Lower leg skin (tissue), 4 donors: ENCODE measurements around the gene GPR155. TPM values are rescaled to one million over a fixed set of nuclear protein-coding genes. Genes with fewer than 3 reads are reported as not detected.

Experiments used
- DNase-seq, 2 donors: peaks; one replicate each; pipeline ENCODE4 v3.0.0-alpha.2; 2019; ENCODE audit warnings: low spot score in 2 of 2
- H3K4me3 ChIP-seq: fragments of 200-600 bp; sonication (generic); 2 replicates; pipeline ENCODE4 v1.5.1; 2017; ENCODE audit warnings: mild to moderate bottlenecking, low read depth; ENCODE audit not compliant: poor library complexity, severe bottlenecking
- POLR2A ChIP-seq, 2 donors: fragments of 450-650 bp; IDR thresholded peaks; one replicate each; pipeline ENCODE4 v1.6.1; 2016 to 2017; ENCODE audit warnings: antibody characterized with exemption in 2 of 2, mild to moderate bottlenecking in 1 of 2, moderate library complexity in 1 of 2
- WGBS, 2 donors: methylation state at CpG; one replicate each; pipeline ENCODE4 v1.1.5; 2018; 5-methylcytosine and 5-hydroxymethylcytosine counted together
- intact Hi-C: fragments of 100-400 bp; cut with DNase I; formaldehyde crosslinking; loops from one replicate; pipeline ENCODE4 v1.15.0; 2023; ENCODE audit warnings: low total_unique reads
- total RNA-seq, 4 donors: library from RNA; depleted of rRNA; stranded (reverse); fragments of >200 nt; gene quantifications; one replicate each; pipeline ENCODE4 v1.1.0, GENCODE V29; 2016
- TF ChIP-seq, protein P1 (sequence below), 3 donors: fragments of 450-650 bp; IDR thresholded peaks; one replicate each; pipeline ENCODE4 v1.5.1; 2016; ENCODE audit warnings: antibody characterized with exemption in 3 of 3, mild to moderate bottlenecking in 3 of 3, moderate library complexity in 2 of 3

GPR155 gene
- total RNA-seq, 4 donors from 2014 or later, result 14.5 to 20.2 (median 17.5) TPM

- whole genome bisulfite sequencing, 2 donors, result 89 to 97% methylated on average over 4 of the region's 4 CpGs
- intact Hi-C loops, result no loop called here
- DNase-seq, result no peak
- H3K4me3 ChIP-seq, result no peak overlapping the region
- TF ChIP-seq, protein P1, sequence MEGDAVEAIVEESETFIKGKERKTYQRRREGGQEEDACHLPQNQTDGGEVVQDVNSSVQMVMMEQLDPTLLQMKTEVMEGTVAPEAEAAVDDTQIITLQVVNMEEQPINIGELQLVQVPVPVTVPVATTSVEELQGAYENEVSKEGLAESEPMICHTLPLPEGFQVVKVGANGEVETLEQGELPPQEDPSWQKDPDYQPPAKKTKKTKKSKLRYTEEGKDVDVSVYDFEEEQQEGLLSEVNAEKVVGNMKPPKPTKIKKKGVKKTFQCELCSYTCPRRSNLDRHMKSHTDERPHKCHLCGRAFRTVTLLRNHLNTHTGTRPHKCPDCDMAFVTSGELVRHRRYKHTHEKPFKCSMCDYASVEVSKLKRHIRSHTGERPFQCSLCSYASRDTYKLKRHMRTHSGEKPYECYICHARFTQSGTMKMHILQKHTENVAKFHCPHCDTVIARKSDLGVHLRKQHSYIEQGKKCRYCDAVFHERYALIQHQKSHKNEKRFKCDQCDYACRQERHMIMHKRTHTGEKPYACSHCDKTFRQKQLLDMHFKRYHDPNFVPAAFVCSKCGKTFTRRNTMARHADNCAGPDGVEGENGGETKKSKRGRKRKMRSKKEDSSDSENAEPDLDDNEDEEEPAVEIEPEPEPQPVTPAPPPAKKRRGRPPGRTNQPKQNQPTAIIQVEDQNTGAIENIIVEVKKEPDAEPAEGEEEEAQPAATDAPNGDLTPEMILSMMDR (IDR thresholded peaks at IDR 0.05), result no peak
- TF ChIP-seq POLR2A (IDR thresholded peaks at IDR 0.05), result no peak
Observed at GRCh38 chr2:174446531-174446930, 40.3 kb downstream of the GPR155 start.

DNA sequence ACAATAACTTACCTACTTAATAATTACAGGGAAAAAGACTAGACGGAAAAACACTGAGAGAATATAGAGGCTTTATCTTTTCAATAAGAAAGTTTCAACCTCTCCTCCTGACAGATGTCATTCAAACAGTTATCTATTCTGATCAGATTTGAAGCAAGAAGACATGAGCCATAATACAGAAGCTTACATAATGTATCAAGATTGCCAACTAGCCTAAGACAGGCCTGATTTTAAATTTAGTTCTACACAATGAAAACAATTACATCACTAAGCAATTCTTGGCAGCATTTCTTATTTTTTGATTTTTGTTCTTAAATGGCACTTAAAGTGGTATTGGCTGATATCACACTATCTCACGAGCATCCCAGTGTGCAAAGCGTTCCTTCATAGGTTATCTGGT lies 41.6 kb downstream of the GPR155 start:
- DNase-seq, result no peak
- no peak overlapping the region for H3K4me3 ChIP-seq
- intact Hi-C loops, result no loop called here
- 78 to 83% methylated on average over 3 of the region's 3 CpGs for WGBS, 2 donors
- TF ChIP-seq POLR2A (IDR thresholded peaks at IDR 0.05), result no peak
- TF ChIP-seq, protein P1 (IDR thresholded peaks at IDR 0.05), result no peak

DNA sequence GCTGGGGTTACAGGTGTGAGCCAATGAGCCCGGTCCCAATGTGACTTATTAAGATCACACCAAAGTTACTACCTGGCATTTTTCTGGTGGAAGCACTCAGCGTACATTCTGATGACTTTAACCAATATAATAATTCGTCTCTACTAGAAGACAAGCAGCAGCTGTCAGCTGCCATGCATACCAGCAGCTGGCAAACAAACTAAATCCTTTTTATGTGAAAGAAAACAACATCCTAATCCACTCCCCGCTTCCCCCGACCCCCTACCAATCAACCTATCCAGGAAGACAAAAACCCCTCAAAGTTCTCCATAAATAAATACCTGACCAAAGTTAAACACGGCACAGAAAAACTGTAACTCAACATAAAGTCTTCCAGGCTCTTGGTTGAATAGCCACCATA lies 42.1 kb downstream of the GPR155 start:
- TF ChIP-seq, protein P1 (IDR thresholded peaks at IDR 0.05), result no peak
- TF ChIP-seq POLR2A (IDR thresholded peaks at IDR 0.05), result no peak
- 79 to 87% methylated on average over 6 of the region's 6 CpGs for WGBS, 2 donors
- intact Hi-C loops, result no loop called here
- no peak overlapping the region for H3K4me3 ChIP-seq
- DNase-seq, result no peak

GRCh38 chr2:174442546-174443510 lies 44.0 kb downstream of the GPR155 start:
- H3K4me3 ChIP-seq, result no peak overlapping the region
- 71 to 73% methylated on average over 3 of the region's 3 CpGs for WGBS, 2 donors
- no peak for DNase-seq
- intact Hi-C loops, result no loop called here
- TF ChIP-seq, protein P1 (IDR thresholded peaks at IDR 0.05), result no peak
- no peak for TF ChIP-seq POLR2A (IDR thresholded peaks at IDR 0.05)

DNA sequence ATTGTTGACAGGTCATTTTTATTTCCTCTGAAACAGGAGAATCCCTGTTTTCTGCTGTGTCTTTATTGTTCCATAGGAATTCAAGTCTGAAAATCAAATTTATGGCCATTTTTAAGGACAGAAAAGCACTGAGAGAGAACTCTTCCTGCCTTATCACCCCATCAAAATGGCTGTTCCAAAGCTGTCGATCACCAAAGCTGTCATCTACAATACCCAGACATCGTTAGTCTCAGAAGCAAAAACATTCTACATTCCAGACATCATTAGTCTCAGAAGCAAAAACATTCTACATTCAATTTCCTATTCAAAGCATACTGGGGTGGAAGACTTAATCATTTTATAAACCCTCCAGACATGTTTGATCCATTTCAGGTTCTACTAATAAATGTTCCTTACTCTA lies 46.9 kb downstream of the GPR155 start:
- WGBS, 2 donors, result 73 to 80% methylated on average over 2 of the region's 2 CpGs

More for the DNA sequence above, 46.9 kb downstream of the GPR155 start:
- H3K4me3 ChIP-seq, result no peak overlapping the region
- TF ChIP-seq POLR2A (IDR thresholded peaks at IDR 0.05), result no peak
- TF ChIP-seq, protein P1 (IDR thresholded peaks at IDR 0.05), result no peak
- DNase-seq, result no peak
- intact Hi-C loops, result no loop called here
